Measurements from ENCODE around the gene GPANK1. TPM values are rescaled to one million over a fixed set of nuclear protein-coding genes. Genes with fewer than 3 reads are reported as not detected.

Gene GPANK1
- polyA plus RNA-seq, 2 donors, result 10.2 to 10.4 TPM

DNA sequence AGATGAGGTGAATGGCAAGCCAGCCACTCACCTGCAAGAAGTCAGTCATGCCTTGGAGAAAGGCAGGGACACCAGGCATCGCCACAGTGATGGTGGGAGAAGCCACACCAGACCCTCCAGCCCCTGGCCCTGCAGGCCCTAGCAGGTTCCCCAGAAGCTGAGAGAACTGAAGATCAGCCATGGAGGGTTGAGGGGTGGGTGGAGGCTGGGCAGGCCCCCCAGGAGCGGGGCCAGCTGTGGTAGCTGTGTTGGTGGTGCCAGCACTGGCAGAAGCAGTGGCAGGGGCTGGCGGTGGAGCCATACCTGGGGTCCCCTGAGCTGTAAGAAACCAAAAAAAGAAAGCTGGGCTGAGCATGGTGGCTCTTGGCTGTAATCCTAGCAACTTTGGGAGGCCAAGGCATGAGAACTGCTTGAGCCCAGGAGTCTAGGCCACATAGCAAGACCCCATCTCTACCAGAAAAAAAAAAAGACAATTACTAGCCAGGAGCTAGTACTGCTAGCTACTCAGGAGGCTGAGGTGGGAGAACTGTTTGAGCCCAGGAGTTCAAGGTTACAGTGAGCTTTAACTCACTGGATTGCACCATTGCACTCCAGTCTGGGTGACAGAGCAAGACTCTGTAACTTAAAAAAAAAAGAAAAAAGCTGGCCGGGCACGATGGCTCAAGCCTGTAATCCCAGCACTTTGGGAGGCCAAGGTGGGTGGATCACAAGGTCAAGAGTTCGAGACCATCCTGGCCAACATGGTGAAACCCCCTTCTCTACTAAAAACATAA, 21.8 kb downstream of the GPANK1 start:
- no peaks in the 10 kb centered on the region for H3K27me3 ChIP-seq (ENCODE audit: control insufficient read depth in 1 of 2, insufficient read depth in 2 of 2, low read length in 2 of 2)

DNA sequence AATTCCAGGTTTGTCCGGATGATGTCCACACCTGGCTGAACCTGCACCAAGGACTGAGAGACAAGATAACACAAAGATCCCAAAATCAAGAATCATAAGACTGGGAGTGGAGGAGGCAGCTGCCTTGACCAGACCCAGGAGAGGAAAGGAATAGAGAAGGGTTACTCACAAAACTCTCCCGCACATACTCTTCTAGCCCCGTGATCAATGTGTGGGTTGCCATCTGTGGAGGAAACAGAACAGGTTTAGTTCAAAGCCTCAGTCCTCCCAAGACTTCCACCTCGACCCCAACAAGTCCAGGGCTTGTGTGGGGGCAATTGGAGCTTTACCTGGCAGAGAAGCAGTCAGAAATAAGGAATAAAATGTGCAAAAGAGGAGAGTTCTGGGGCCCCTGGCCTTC, 23.4 kb downstream of the GPANK1 start:
- Histone ChIP-seq H3K36me3 (ENCODE audit: control insufficient read depth in 2 of 2, insufficient read depth in 2 of 2, low read length in 1 of 2) (peaks cover 59 to 67% of the 10 kb centered on the region in 2 donors), H3K4me1 (ENCODE audit: control insufficient read depth in 2 of 2, insufficient read depth in 2 of 2, low read length in 1 of 2) (peaks cover 0 to 2% of the 10 kb centered on the region in 2 donors), H3K4me3 (ENCODE audit: low read depth in 1 of 2, low read length in 2 of 2) (no peak overlapping the region), H3K9me3 (ENCODE audit: control insufficient read depth in 2 of 2, insufficient read depth in 1 of 2, low read depth in 1 of 2, low read length in 1 of 2) (no peaks in the 10 kb centered on the region), H3K27ac (ENCODE audit: low read depth in 2 of 2, low read length in 1 of 2) (no peak overlapping the region), H3K27me3 (ENCODE audit: control insufficient read depth in 1 of 2, insufficient read depth in 2 of 2, low read length in 2 of 2) (no peaks in the 10 kb centered on the region)
- 85 to 90% methylated on average over 4 of the region's 4 CpGs for WGBS, 2 donors

More for the DNA sequence above, 21.8 kb downstream of the GPANK1 start:
- H3K36me3 ChIP-seq (ENCODE audit: control insufficient read depth in 2 of 2, insufficient read depth in 2 of 2, low read length in 1 of 2), result peaks cover 53 to 65% of the 10 kb centered on the region in 2 donors
- H3K27ac ChIP-seq (ENCODE audit: low read depth in 2 of 2, low read length in 1 of 2), result no peak overlapping the region
- peaks cover 0 to 2% of the 10 kb centered on the region in 2 donors for H3K4me1 ChIP-seq (ENCODE audit: control insufficient read depth in 2 of 2, insufficient read depth in 2 of 2, low read length in 1 of 2)
- H3K9me3 ChIP-seq (ENCODE audit: control insufficient read depth in 2 of 2, insufficient read depth in 1 of 2, low read depth in 1 of 2, low read length in 1 of 2), result no peaks in the 10 kb centered on the region
- no peak overlapping the region for H3K4me3 ChIP-seq (ENCODE audit: low read depth in 1 of 2, low read length in 2 of 2)
- WGBS, 2 donors, result 88 to 91% methylated on average over 6 of the region's 6 CpGs

DNA sequence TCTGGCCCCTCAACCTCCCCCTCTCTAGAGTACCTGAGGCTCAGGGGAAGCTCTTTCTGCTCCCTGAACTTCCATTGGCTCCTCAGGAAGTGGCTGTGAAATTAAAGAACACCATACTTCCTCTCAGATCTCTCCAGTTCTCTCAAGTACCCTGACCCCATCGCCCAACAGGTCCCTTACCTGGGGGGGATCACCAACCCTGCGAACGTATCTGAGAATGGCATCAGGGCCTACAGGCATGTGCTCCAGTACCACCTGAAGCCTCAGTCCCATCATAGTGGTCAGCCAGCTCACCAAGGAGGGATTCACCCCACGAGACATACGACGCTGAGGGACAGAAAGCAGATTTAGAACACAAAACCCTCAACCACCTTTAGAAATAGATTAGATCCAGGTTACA, 24.2 kb downstream of the GPANK1 start:
- Histone ChIP-seq H3K4me3 (ENCODE audit: low read depth in 1 of 2, low read length in 2 of 2) (no peak overlapping the region), H3K9me3 (ENCODE audit: control insufficient read depth in 2 of 2, insufficient read depth in 1 of 2, low read depth in 1 of 2, low read length in 1 of 2) (no peaks in the 10 kb centered on the region), H3K36me3 (ENCODE audit: control insufficient read depth in 2 of 2, insufficient read depth in 2 of 2, low read length in 1 of 2) (peaks cover 65 to 66% of the 10 kb centered on the region in 2 donors), H3K4me1 (ENCODE audit: control insufficient read depth in 2 of 2, insufficient read depth in 2 of 2, low read length in 1 of 2) (peaks cover 0 to 2% of the 10 kb centered on the region in 2 donors), H3K27me3 (ENCODE audit: control insufficient read depth in 1 of 2, insufficient read depth in 2 of 2, low read length in 2 of 2) (no peaks in the 10 kb centered on the region), H3K27ac (ENCODE audit: low read depth in 2 of 2, low read length in 1 of 2) (no peak overlapping the region)
- 94 to 95% methylated on average over 6 of the region's 6 CpGs for WGBS, 2 donors

DNA sequence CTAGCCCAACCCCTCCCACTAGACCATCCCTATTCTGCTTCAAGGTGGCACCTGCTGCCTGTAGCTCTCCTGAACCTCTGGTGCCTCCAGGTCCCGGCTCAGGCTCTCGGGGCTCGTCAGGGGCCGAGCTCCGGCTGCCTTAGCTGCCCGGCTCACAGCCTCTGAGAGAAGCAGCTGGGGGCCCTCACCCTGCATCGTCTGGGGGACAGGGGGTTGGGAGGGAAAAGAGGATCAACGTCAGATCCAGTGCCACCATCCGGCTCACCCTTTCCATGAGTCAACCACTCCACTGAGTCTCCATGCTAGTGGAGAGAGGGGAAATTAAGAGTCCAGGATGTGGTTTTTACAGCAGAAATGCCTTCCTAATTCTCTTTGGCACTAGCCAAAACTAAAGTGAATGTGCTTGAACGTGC, 25.3 kb downstream of the GPANK1 start:
- no peaks in the 10 kb centered on the region for H3K4me1 ChIP-seq (ENCODE audit: control insufficient read depth in 2 of 2, insufficient read depth in 2 of 2, low read length in 1 of 2)
- peak overlapping the region in 1 of 2 donors; percentile 8 for H3K27ac ChIP-seq (ENCODE audit: low read depth in 2 of 2, low read length in 1 of 2)
- no peaks in the 10 kb centered on the region for H3K27me3 ChIP-seq (ENCODE audit: control insufficient read depth in 1 of 2, insufficient read depth in 2 of 2, low read length in 2 of 2)
- 73 to 78% methylated on average over 10 of the region's 10 CpGs for WGBS, 2 donors
- no peaks in the 10 kb centered on the region for H3K9me3 ChIP-seq (ENCODE audit: control insufficient read depth in 2 of 2, insufficient read depth in 1 of 2, low read depth in 1 of 2, low read length in 1 of 2)
- no peak overlapping the region for H3K4me3 ChIP-seq (ENCODE audit: low read depth in 1 of 2, low read length in 2 of 2)
- peaks cover 65 to 66% of the 10 kb centered on the region in 2 donors for H3K36me3 ChIP-seq (ENCODE audit: control insufficient read depth in 2 of 2, insufficient read depth in 2 of 2, low read length in 1 of 2)

DNA sequence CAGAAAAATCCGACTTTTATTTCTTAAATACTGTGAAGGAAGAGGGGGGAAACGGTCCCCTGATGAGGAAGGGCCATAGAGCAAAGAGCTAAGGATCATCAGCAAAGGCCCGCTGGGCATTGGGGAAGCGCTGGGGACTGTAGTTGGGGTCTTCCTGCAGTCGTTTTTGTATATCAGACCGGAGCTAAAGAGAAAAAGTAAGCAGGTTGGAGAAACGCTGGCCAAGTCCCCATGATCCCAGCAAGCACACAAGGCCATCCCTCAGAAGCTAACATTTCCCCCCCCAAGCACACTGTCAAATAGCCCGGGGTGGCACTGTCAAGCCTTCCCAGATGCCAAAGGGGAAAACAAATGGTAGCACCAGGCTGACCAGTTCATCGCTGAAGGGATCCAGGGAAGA, 25.8 kb downstream of the GPANK1 start:
- H3K36me3 ChIP-seq (ENCODE audit: control insufficient read depth in 2 of 2, insufficient read depth in 2 of 2, low read length in 1 of 2), result peaks cover 64 to 66% of the 10 kb centered on the region in 2 donors
- H3K4me1 ChIP-seq (ENCODE audit: control insufficient read depth in 2 of 2, insufficient read depth in 2 of 2, low read length in 1 of 2), result no peaks in the 10 kb centered on the region
- WGBS, 2 donors, result 76 to 82% methylated on average over 9 of the region's 9 CpGs
- H3K9me3 ChIP-seq (ENCODE audit: control insufficient read depth in 2 of 2, insufficient read depth in 1 of 2, low read depth in 1 of 2, low read length in 1 of 2), result no peaks in the 10 kb centered on the region
- no peaks in the 10 kb centered on the region for H3K27me3 ChIP-seq (ENCODE audit: control insufficient read depth in 1 of 2, insufficient read depth in 2 of 2, low read length in 2 of 2)
- no peak overlapping the region for H3K4me3 ChIP-seq (ENCODE audit: low read depth in 1 of 2, low read length in 2 of 2)
- H3K27ac ChIP-seq (ENCODE audit: low read depth in 2 of 2, low read length in 1 of 2), result peak overlapping the region in 1 of 2 donors; percentile 8

DNA sequence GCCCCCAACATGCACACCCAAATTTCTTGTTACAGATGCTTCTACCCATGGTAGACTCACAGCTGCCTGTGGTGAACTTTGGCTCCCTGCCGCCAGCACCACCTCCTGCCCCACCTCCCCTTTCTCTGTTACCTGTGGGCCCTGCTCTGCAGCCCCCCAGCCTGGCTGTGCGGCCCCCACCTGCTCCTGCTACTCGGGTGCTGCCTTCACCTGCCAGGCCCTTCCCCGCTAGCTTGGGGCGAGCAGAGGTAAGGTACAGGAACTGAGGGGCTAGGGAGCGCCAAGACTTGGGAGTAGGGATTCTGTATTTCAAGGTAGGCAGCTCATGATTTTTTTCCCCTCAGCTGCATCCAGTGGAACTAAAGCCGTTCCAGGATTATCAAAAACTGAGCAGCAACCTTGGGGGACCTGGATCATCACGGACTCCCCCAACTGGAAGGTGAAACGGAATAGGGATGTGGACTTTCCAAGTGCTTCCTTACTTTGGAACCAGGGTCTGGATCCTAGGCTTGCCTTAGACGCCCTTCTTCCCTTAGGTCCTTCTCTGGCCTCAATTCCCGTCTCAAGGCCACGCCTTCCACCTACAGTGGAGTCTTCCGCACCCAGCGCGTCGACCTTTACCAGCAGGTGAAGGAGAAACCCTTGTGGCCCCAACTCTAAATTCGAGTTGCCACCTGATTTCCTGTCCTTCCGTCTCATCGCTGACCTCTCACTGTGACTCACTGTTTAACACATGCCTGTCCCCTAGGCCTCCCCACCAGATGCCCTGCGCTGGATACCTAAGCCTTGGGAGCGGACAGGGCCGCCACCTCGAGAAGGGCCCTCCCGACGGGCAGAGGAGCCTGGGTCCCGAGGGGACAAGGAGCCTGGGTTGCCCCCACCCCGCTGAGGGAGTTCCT, 27.9 kb downstream of the GPANK1 start:
- 77% methylated on average over 27 of the region's 27 CpGs for WGBS, 2 donors
- Histone ChIP-seq H3K27ac (ENCODE audit: low read depth in 2 of 2, low read length in 1 of 2) (no peak overlapping the region), H3K4me1 (ENCODE audit: control insufficient read depth in 2 of 2, insufficient read depth in 2 of 2, low read length in 1 of 2) (no peaks in the 10 kb centered on the region), H3K36me3 (ENCODE audit: control insufficient read depth in 2 of 2, insufficient read depth in 2 of 2, low read length in 1 of 2) (peaks cover 55 to 67% of the 10 kb centered on the region in 2 donors), H3K9me3 (ENCODE audit: control insufficient read depth in 2 of 2, insufficient read depth in 1 of 2, low read depth in 1 of 2, low read length in 1 of 2) (no peaks in the 10 kb centered on the region), H3K27me3 (ENCODE audit: control insufficient read depth in 1 of 2, insufficient read depth in 2 of 2, low read length in 2 of 2) (no peaks in the 10 kb centered on the region), H3K4me3 (ENCODE audit: low read depth in 1 of 2, low read length in 2 of 2) (no peak overlapping the region)

DNA sequence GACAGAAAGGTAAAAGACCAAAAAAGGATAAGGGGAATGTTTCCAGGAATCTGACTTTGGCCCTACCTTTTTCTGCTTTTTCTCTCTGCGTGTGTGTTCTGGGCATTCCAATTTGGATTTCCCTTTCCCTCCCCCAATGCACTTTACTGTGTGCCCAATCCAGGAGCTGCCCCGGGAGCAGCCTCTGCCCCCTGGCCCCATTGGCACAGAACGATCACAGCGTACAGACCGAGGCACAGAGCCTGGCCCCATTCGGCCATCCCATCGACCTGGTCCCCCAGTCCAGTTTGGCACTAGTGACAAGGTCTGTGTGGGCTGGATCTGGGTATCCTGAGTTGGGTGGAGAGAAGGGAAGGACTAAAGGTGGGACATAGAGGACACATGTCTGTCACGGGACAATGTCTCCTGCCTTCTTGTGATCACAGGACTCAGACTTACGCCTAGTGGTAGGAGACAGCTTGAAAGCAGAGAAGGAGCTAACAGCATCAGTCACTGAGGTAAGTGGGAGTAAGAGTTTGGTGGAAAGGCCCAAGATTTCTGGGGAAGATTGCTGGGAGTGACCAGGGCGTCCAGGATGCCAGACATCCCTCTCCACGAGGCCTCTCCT, 29.7 kb downstream of the GPANK1 start:
- 79 to 81% methylated on average over 11 of the region's 11 CpGs for WGBS, 2 donors

DNA sequence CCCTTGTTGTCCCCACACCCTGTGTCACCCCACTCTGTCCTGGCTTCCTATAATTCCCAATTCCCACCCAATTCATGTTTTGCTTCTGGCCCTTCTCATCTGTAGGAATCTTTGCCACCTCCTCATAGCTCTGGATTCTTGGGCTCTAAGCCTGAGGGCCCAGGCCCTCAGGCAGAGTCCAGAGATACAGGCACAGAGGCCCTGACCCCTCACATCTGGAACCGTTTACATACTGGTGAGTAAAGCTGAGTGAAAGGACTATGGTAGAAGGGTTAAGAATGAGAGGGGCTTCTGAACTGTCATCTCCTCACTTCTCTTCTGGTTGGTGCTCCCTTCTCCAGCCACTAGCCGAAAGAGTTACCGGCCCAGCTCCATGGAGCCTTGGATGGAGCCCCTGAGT, 30.7 kb downstream of the GPANK1 start:
- H3K27me3 ChIP-seq (ENCODE audit: control insufficient read depth in 1 of 2, insufficient read depth in 2 of 2, low read length in 2 of 2), result no peaks in the 10 kb centered on the region
- 88 to 89% methylated on average over 3 of the region's 3 CpGs for WGBS, 2 donors
- no peak overlapping the region for H3K27ac ChIP-seq (ENCODE audit: low read depth in 2 of 2, low read length in 1 of 2)
- H3K4me1 ChIP-seq (ENCODE audit: control insufficient read depth in 2 of 2, insufficient read depth in 2 of 2, low read length in 1 of 2), result no peaks in the 10 kb centered on the region
- no peak overlapping the region for H3K4me3 ChIP-seq (ENCODE audit: low read depth in 1 of 2, low read length in 2 of 2)
- peaks cover 41 to 61% of the 10 kb centered on the region in 2 donors for H3K36me3 ChIP-seq (ENCODE audit: control insufficient read depth in 2 of 2, insufficient read depth in 2 of 2, low read length in 1 of 2)
- H3K9me3 ChIP-seq (ENCODE audit: control insufficient read depth in 2 of 2, insufficient read depth in 1 of 2, low read depth in 1 of 2, low read length in 1 of 2), result no peaks in the 10 kb centered on the region

More for the DNA sequence above, 29.7 kb downstream of the GPANK1 start:
- H3K4me1 ChIP-seq (ENCODE audit: control insufficient read depth in 2 of 2, insufficient read depth in 2 of 2, low read length in 1 of 2), result no peaks in the 10 kb centered on the region
- H3K9me3 ChIP-seq (ENCODE audit: control insufficient read depth in 2 of 2, insufficient read depth in 1 of 2, low read depth in 1 of 2, low read length in 1 of 2), result no peaks in the 10 kb centered on the region
- H3K27me3 ChIP-seq (ENCODE audit: control insufficient read depth in 1 of 2, insufficient read depth in 2 of 2, low read length in 2 of 2), result no peaks in the 10 kb centered on the region
- peaks cover 43 to 68% of the 10 kb centered on the region in 2 donors for H3K36me3 ChIP-seq (ENCODE audit: control insufficient read depth in 2 of 2, insufficient read depth in 2 of 2, low read length in 1 of 2)
- H3K27ac ChIP-seq (ENCODE audit: low read depth in 2 of 2, low read length in 1 of 2), result no peak overlapping the region
- H3K4me3 ChIP-seq (ENCODE audit: low read depth in 1 of 2, low read length in 2 of 2), result no peak overlapping the region

DNA sequence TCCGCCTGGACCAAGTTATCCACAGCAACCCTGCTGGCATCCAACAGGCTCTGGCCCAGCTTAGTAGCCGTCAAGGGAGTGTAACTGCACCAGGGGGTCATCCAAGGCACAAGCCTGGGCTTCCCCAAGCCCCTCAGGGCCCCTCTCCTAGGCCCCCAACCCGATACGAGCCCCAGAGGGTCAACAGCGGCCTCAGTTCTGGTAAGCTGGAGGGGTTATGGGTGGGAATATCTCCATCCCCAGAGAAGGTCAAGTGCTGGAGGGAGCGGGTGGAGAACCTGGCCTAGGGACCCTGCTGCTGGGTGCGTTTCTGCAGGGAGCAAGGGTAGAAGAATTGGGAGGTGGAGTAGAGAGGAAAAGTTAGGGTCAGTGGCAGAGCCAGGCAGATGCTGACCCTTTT, 31.4 kb downstream of the GPANK1 start:
- H3K9me3 ChIP-seq (ENCODE audit: control insufficient read depth in 2 of 2, insufficient read depth in 1 of 2, low read depth in 1 of 2, low read length in 1 of 2), result no peaks in the 10 kb centered on the region
- WGBS, 2 donors, result 88 to 91% methylated on average over 7 of the region's 7 CpGs
- H3K27me3 ChIP-seq (ENCODE audit: control insufficient read depth in 1 of 2, insufficient read depth in 2 of 2, low read length in 2 of 2), result no peaks in the 10 kb centered on the region
- no peak overlapping the region for H3K27ac ChIP-seq (ENCODE audit: low read depth in 2 of 2, low read length in 1 of 2)
- H3K36me3 ChIP-seq (ENCODE audit: control insufficient read depth in 2 of 2, insufficient read depth in 2 of 2, low read length in 1 of 2), result peaks cover 38 to 61% of the 10 kb centered on the region in 2 donors
- H3K4me3 ChIP-seq (ENCODE audit: low read depth in 1 of 2, low read length in 2 of 2), result no peak overlapping the region
- H3K4me1 ChIP-seq (ENCODE audit: control insufficient read depth in 2 of 2, insufficient read depth in 2 of 2, low read length in 1 of 2), result no peaks in the 10 kb centered on the region

Data from esophagus (tissue), 2 donors.